Small intestine (tissue), 7 donors: Measurements from ENCODE around the gene SCCPDH. TPM values are rescaled to one million over a fixed set of nuclear protein-coding genes. Genes with fewer than 3 reads are reported as not detected.

Source experiments
- DNase-seq, 2 donors: peaks; one replicate each; pipeline versions ENCODE4 v3.0.0 to v3.0.0-alpha.2; 2013
- FAIRE-seq: peaks from 2 replicates; lab custom pipeline; 2012; peaks lifted over from hg19 to GRCh38; lab: Jason Lieb, UNC
- H3K27ac ChIP-seq, 3 donors: one replicate each; pipeline ENCODE4 v1.5.1; 2013; ENCODE audit warnings: low read length in 2 of 3, mild to moderate bottlenecking in 2 of 3, control low read depth in 1 of 3, inconsistent platforms in 1 of 3, low read depth in 1 of 3, moderate library complexity in 1 of 3
- H3K27me3 ChIP-seq, 3 donors: one replicate each; pipeline ENCODE4 v1.6.1; 2013; ENCODE audit warnings: low read length in 3 of 3, inconsistent platforms in 1 of 3; ENCODE audit not compliant: control insufficient read depth in 3 of 3, insufficient read depth in 3 of 3
- H3K36me3 ChIP-seq, 3 donors: one replicate each; pipeline ENCODE4 v1.6.1; 2013; ENCODE audit warnings: low read length in 3 of 3, inconsistent platforms in 1 of 3, low read depth in 1 of 3, mild to moderate bottlenecking in 1 of 3, moderate library complexity in 1 of 3; ENCODE audit not compliant: control insufficient read depth in 3 of 3, insufficient read depth in 2 of 3
- H3K4me1 ChIP-seq, 3 donors: one replicate each; pipeline ENCODE4 v1.6.1; 2013; ENCODE audit warnings: low read length in 2 of 3, inconsistent platforms in 1 of 3, low read depth in 1 of 3, mild to moderate bottlenecking in 1 of 3, moderate library complexity in 1 of 3; ENCODE audit not compliant: control insufficient read depth in 3 of 3, insufficient read depth in 2 of 3
- H3K4me3 ChIP-seq, 3 donors: one replicate each; pipeline ENCODE4 v1.5.1; 2013; ENCODE audit warnings: low read length in 3 of 3, control low read depth in 1 of 3, inconsistent platforms in 1 of 3, low read depth in 1 of 3, mild to moderate bottlenecking in 1 of 3, moderate library complexity in 1 of 3
- H3K9me3 ChIP-seq, 2 donors: one replicate each; pipeline ENCODE4 v1.6.1; 2013; ENCODE audit warnings: low read depth in 1 of 2, low read length in 1 of 2; ENCODE audit not compliant: control insufficient read depth in 2 of 2, insufficient read depth in 1 of 2
- WGBS, 3 donors: extraction: QIAGEN DNeasy Blood & Tissue Kit; methylation state at CpG; one replicate each; pipeline ENCODE4 v1.1.7; 2013; 5-methylcytosine and 5-hydroxymethylcytosine counted together
- polyA plus RNA-seq, 4 donors: library from polyadenylated mRNA; stranded (reverse) in 3 of 4; unstranded in 1 of 4; fragments of 200-250 nt in 3 of 4; fragments of 120-200 nt in 1 of 4; gene quantifications; one replicate each; pipeline versions ENCODE4 v1.2.1 to v1.2.3, GENCODE V29; 2013
- donor health status: healthy with polysubstance abuse.
- donor health status: control.
- donor health status: control.
- donor health status: Bipolar disorder and iron deficiency.
- donor health status: healthy.

Gene SCCPDH
- polyA plus RNA-seq, 4 donors = 27.1 to 48.3 (median 32.0) TPM

GRCh38 chr1:246761396-246761795 is 37.2 kb downstream of the SCCPDH start:
- Histone ChIP-seq H3K4me3 (no peak overlapping the region), H3K4me1 (no peaks in the 10 kb centered on the region), H3K27ac (no peak overlapping the region), H3K9me3 (no peaks in the 10 kb centered on the region), H3K36me3 (peaks cover 6 to 26% (median 13%) of the 10 kb centered on the region in 3 donors), H3K27me3 (no peaks in the 10 kb centered on the region)
- WGBS, 3 donors = 92 to 97% (median 97%) methylated on average over 7 of the region's 7 CpGs
- no peak for DNase-seq
- no peak for FAIRE-seq

- Histone ChIP-seq H3K27ac (no peak overlapping the region), H3K9me3 (no peaks in the 10 kb centered on the region), H3K36me3 (peaks cover 3 to 39% (median 11%) of the 10 kb centered on the region in 3 donors), H3K4me1 (no peaks in the 10 kb centered on the region), H3K27me3 (no peaks in the 10 kb centered on the region), H3K4me3 (no peak overlapping the region)
- WGBS, 3 donors = 34 to 69% (median 49%) methylated on average over 3 of the region's 3 CpGs
- DNase-seq (peak in 1 of 2 donors; percentile 67), FAIRE-seq (no peak)
These were observed 41.3 kb downstream of the SCCPDH start for GRCh38 chr1:246765521-246765920.

GRCh38 chr1:246768403-246769020 is 44.3 kb downstream of the SCCPDH start:
- Histone ChIP-seq H3K36me3 (peaks cover 2 to 29% (median 4%) of the 10 kb centered on the region in 3 donors), H3K4me1 (no peaks in the 10 kb centered on the region), H3K27ac (no peak overlapping the region), H3K27me3 (no peaks in the 10 kb centered on the region), H3K9me3 (no peaks in the 10 kb centered on the region), H3K4me3 (no peak overlapping the region)
- WGBS, 3 donors = 90 to 95% (median 91%) methylated on average over 11 of the region's 11 CpGs
- no peak for DNase-seq
- no peak for FAIRE-seq

- DNase-seq (no peak), FAIRE-seq (no peak)
- H3K36me3 ChIP-seq = peaks cover 2 to 29% (median 4%) of the 10 kb centered on the region in 3 donors
- WGBS, 3 donors = 80 to 95% (median 93%) methylated on average over 7 of the region's 7 CpGs
- H3K27ac ChIP-seq = no peak overlapping the region
- H3K27me3 ChIP-seq = no peaks in the 10 kb centered on the region
- no peaks in the 10 kb centered on the region for H3K9me3 ChIP-seq
- H3K4me1 ChIP-seq = no peaks in the 10 kb centered on the region
- H3K4me3 ChIP-seq = no peak overlapping the region
These were observed 45.1 kb downstream of the SCCPDH start for GRCh38 chr1:246769306-246769705.

GRCh38 chr1:246771366-246771765 is 47.2 kb downstream of the SCCPDH start:
- DNase-seq (no peak), FAIRE-seq (no peak)
- Histone ChIP-seq H3K4me1 (no peaks in the 10 kb centered on the region), H3K27ac (no peak overlapping the region), H3K36me3 (peaks cover under 1 to 35% (median 4%) of the 10 kb centered on the region in 3 donors), H3K27me3 (no peaks in the 10 kb centered on the region), H3K4me3 (no peak overlapping the region), H3K9me3 (no peaks in the 10 kb centered on the region)
- WGBS, 3 donors = 93 to 95% (median 94%) methylated on average over 6 of the region's 6 CpGs

DNA sequence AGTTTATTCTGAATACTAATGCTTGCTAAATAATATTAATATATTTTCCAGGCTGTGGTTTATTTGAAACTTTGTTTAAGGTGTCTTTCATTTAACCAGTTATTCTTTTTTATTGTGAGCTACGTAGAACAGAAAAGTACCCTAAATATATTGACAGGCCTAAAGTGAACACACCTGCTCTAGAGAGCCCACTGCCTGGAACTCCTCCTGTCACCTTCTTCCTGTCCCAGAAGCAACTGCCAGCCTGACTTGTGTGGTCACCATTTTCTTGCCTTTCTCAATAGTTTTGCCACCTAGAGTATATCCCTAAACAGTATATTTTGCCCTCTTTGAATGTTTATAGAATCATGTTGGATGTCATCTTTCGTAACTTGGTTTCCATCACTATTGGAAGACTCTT is 48.5 kb downstream of the SCCPDH start:
- no peaks in the 10 kb centered on the region for H3K9me3 ChIP-seq
- H3K27ac ChIP-seq = no peak overlapping the region
- WGBS, 3 donors = 80 to 92% (median 87%) methylated on average over 2 of the region's 2 CpGs
- H3K36me3 ChIP-seq = peaks cover 9 to 38% (median 9%) of the 10 kb centered on the region in 3 donors
- no peak for DNase-seq
- FAIRE-seq = no peak
- no peaks in the 10 kb centered on the region for H3K27me3 ChIP-seq
- no peak overlapping the region for H3K4me3 ChIP-seq
- H3K4me1 ChIP-seq = no peaks in the 10 kb centered on the region

DNA sequence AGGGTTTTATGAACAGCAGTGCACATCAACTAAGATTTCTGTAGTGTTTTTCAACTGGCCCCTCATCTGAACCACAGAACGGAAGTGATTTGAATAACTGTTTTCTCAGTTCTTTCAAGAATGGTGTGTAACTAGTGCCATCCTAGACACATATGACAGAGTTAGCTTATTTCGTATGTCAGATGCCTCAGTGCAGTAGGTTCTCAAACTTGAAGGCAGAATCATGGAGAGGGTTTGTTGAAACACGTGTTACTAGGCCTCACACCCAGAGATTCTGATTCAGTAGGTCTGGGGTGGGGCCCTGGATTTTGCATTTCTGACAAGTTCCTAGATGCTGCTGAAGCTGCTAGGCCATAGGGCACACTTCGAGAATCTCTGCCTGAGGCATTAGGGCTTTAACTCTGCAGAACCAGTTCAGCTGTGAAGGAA is 49.0 kb downstream of the SCCPDH start:
- peak overlapping the region in 1 of 3 donors; percentile 27 for H3K27ac ChIP-seq
- no peaks in the 10 kb centered on the region for H3K27me3 ChIP-seq
- no peaks in the 10 kb centered on the region for H3K9me3 ChIP-seq
- H3K36me3 ChIP-seq = peaks cover 9 to 38% (median 9%) of the 10 kb centered on the region in 3 donors
- no peak for FAIRE-seq
- H3K4me1 ChIP-seq = no peaks in the 10 kb centered on the region
- no peak overlapping the region for H3K4me3 ChIP-seq
- no peak for DNase-seq
- WGBS, 3 donors = 87 to 94% (median 93%) methylated on average over 4 of the region's 4 CpGs

- Histone ChIP-seq H3K4me3 (no peak overlapping the region), H3K4me1 (no peaks in the 10 kb centered on the region), H3K36me3 (peaks cover 9 to 41% (median 11%) of the 10 kb centered on the region in 3 donors), H3K27me3 (no peaks in the 10 kb centered on the region), H3K27ac (no peak overlapping the region), H3K9me3 (no peaks in the 10 kb centered on the region)
- WGBS, 3 donors = 91 to 93% (median 91%) methylated on average over 23 of the region's 23 CpGs
- FAIRE-seq = no peak
- DNase-seq = no peak
These were observed 51.5 kb downstream of the SCCPDH start for GRCh38 chr1:246775531-246776385.
